Activated CD4-positive, alpha-beta T cell treated with anti-CD3 and anti-CD28 coated beads for 36 hours (primary cell): Measurements from ENCODE around the gene HAO2. TPM values are rescaled to one million over a fixed set of nuclear protein-coding genes. Genes with fewer than 3 reads are reported as not detected.

Experiments used
- ATAC-seq: fragments of 200-7000 bp; cut with Tn5 transposase; one replicate; pipeline ENCODE4 v1.10.0; 2021; ENCODE audit warnings: mild to moderate bottlenecking, moderate library complexity
- CTCF ChIA-PET: fragments of 350-600 bp; sonication (Branson Sonifier 250); formaldehyde crosslinking; loops from one replicate; lab custom pipeline; 2021; ENCODE audit warnings: antibody characterized with exemption; lab: Charles Lee
- POLR2A ChIA-PET: fragments of 350-600 bp; sonication (Branson Sonifier 250); formaldehyde crosslinking; loops from one replicate; lab custom pipeline; 2021; ENCODE audit warnings: antibody characterized with exemption, inconsistent platforms; lab: Charles Lee
- DNase-seq: peaks from one replicate; pipeline ENCODE4 v3.0.0-alpha.2; 2020
- H3K27ac Mint-ChIP-seq: one replicate; pipeline ENCODE4 v1.8.0; 2021; ENCODE audit warnings: mixed read lengths
- H3K27me3 Mint-ChIP-seq: one replicate; pipeline ENCODE4 v1.8.0; 2021; ENCODE audit warnings: mixed read lengths
- H3K36me3 Mint-ChIP-seq: one replicate; pipeline ENCODE4 v1.8.0; 2021; ENCODE audit warnings: low read depth, mixed read lengths
- H3K4me1 Mint-ChIP-seq: one replicate; pipeline ENCODE4 v1.8.0; 2021; ENCODE audit warnings: mixed read lengths
- H3K4me3 Mint-ChIP-seq: one replicate; pipeline ENCODE4 v1.8.0; 2021; ENCODE audit warnings: mild to moderate bottlenecking, moderate library complexity, mixed read lengths
- H3K9me3 Mint-ChIP-seq: one replicate; pipeline ENCODE4 v1.8.0; 2021; ENCODE audit warnings: low read depth, mixed read lengths
- intact Hi-C, 2 experiments: fragments of 100-400 bp; cut with DNase I in 1 of 2; cut with micrococcal nuclease in 1 of 2; formaldehyde crosslinking; loops; one replicate each; pipeline versions ENCODE4 v1.14.2 to v1.15.1; 2022 to 2024; cut with DNase I, micrococcal nuclease
- total RNA-seq, 2 experiments: library from RNA; stranded (reverse); gene quantifications; one replicate each; pipeline ENCODE4 v1.2.3, GENCODE V29; 2021

The HAO2 gene
- not detected for total RNA-seq

- ATAC-seq = no peak
Measured at GRCh38 chr1:119368554-119368953, at the start of gene HAO2. Gene HAO2 (plus strand): TSS chr1:119368785. CDS start chr1:119381086, 12,301 bp downstream.

GRCh38 chr1:119320100-119320499, 48.5 kb upstream of the HAO2 start:
- H3K4me3 Mint-ChIP-seq = no peak overlapping the region

More at GRCh38 chr1:119368554-119368953, at the start of gene HAO2:
- peaks cover 10% of the 10 kb centered on the region for H3K27me3 Mint-ChIP-seq
- POLR2A ChIA-PET = no interaction called here
- H3K36me3 Mint-ChIP-seq = no peaks in the 10 kb centered on the region
- CTCF ChIA-PET = interaction anchor here (0.8 to 1.5 kb wide), 2 partner anchors 81 to 92 kb away, joined by 3 read pairs; no protein-coding TSS in a partner anchor
- H3K9me3 Mint-ChIP-seq = no peaks in the 10 kb centered on the region
- no peak within 1 kb of the TSS for H3K27ac Mint-ChIP-seq
- H3K4me3 Mint-ChIP-seq = no peak within 1 kb of the TSS
- DNase-seq = no peak
- H3K4me1 Mint-ChIP-seq = peaks cover 5% of the 10 kb centered on the region
- intact Hi-C loops = no loop called here

GRCh38 chr1:119321666-119322419, 46.7 kb upstream of the HAO2 start:
- Mint-ChIP-seq H3K36me3 (no peaks in the 10 kb centered on the region), H3K27me3 (peaks cover 5% of the 10 kb centered on the region), H3K27ac (no peak overlapping the region), H3K4me3 (no peak overlapping the region), H3K9me3 (no peaks in the 10 kb centered on the region), H3K4me1 (no peaks in the 10 kb centered on the region)
- ATAC-seq = no peak
- no peak for DNase-seq
- POLR2A ChIA-PET = no interaction called here
- intact Hi-C loops = no loop called here
- CTCF ChIA-PET = interaction anchor here (1.3 kb wide), 1 partner anchor 35 kb away, joined by 3 read pairs; no protein-coding TSS in a partner anchor

More at GRCh38 chr1:119320100-119320499, 48.5 kb upstream of the HAO2 start:
- H3K27me3 Mint-ChIP-seq = peaks cover 2% of the 10 kb centered on the region
- no peak for ATAC-seq
- intact Hi-C loops = no loop called here
- no peak for DNase-seq
- H3K9me3 Mint-ChIP-seq = no peaks in the 10 kb centered on the region
- CTCF ChIA-PET = no interaction called here
- POLR2A ChIA-PET = no interaction called here
- no peak overlapping the region for H3K27ac Mint-ChIP-seq
- H3K36me3 Mint-ChIP-seq = no peaks in the 10 kb centered on the region
- no peaks in the 10 kb centered on the region for H3K4me1 Mint-ChIP-seq

- POLR2A ChIA-PET = no interaction called here
- H3K36me3 Mint-ChIP-seq = no peaks in the 10 kb centered on the region
Measured at GRCh38 chr1:119323216-119323982, 45.2 kb upstream of the HAO2 start.

DNA sequence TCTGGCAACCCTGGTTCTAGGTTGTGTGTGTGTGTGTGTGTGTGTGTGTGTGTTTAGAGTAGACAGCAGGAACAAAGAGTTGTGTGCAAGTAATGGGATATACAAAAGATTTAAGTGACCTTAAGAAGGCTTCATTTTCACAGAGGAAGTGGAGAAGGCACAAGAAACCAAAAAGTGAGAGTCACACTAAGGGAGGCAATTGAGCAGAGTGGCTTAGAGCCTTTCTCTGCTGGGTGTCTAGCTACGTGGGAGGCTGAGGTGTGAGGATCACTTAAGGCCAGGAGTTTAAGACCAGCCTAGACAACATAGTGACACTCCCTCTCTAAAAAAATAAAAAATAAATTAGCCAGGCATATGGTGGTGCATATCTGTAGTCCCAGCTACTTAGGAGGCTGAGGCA, 44.4 kb upstream of the HAO2 start:
- no peak overlapping the region for H3K27ac Mint-ChIP-seq
- H3K4me1 Mint-ChIP-seq = peaks cover 8% of the 10 kb centered on the region
- intact Hi-C loops = no loop called here
- ChIA-PET POLR2A (no interaction called here), CTCF (no interaction called here)
- H3K27me3 Mint-ChIP-seq = peaks cover 14% of the 10 kb centered on the region
- no peaks in the 10 kb centered on the region for H3K9me3 Mint-ChIP-seq
- ATAC-seq = no peak
- no peaks in the 10 kb centered on the region for H3K36me3 Mint-ChIP-seq
- no peak for DNase-seq
- no peak overlapping the region for H3K4me3 Mint-ChIP-seq

More at GRCh38 chr1:119323216-119323982, 45.2 kb upstream of the HAO2 start:
- no peaks in the 10 kb centered on the region for H3K9me3 Mint-ChIP-seq
- ATAC-seq (no peak), DNase-seq (no peak)
- no peak overlapping the region for H3K27ac Mint-ChIP-seq
- intact Hi-C loops = no loop called here
- CTCF ChIA-PET = no interaction called here
- no peak overlapping the region for H3K4me3 Mint-ChIP-seq
- peaks cover 8% of the 10 kb centered on the region for H3K4me1 Mint-ChIP-seq
- peaks cover 10% of the 10 kb centered on the region for H3K27me3 Mint-ChIP-seq

DNA sequence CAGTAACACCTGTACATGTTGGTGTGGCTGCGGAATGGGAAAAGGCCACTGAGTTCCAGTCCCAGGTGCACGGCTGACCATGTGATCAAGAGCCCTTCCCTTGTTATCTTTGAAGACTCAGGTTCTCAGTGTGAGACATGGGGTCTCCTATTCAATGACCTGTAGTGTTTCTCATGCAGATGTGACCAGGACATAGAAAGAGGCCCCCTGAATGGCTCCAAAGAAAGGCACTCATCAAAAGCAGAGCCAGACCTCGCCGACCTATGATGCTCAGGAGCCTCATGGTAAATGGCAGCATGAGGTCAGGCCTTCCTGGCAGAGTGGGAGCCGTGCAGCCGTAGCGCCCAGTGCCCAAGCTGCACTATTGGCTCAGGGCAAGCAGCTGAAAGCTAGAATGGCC, 42.3 kb upstream of the HAO2 start:
- CTCF ChIA-PET = interaction anchor here (0.6 kb wide), 1 partner anchor 41 kb away, joined by 3 read pairs; no protein-coding TSS in a partner anchor

GRCh38 chr1:119327094-119327449, 41.5 kb upstream of the HAO2 start:
- ChIA-PET POLR2A (no interaction called here), CTCF (interaction anchor here (0.8 to 1.0 kb wide), 2 partner anchors 16 to 45 kb away, joined by 3 read pairs; no protein-coding TSS in a partner anchor)
- peak; percentile 14 for DNase-seq
- Mint-ChIP-seq H3K4me1 (peaks cover 8% of the 10 kb centered on the region), H3K9me3 (no peaks in the 10 kb centered on the region), H3K36me3 (no peaks in the 10 kb centered on the region), H3K27me3 (peaks cover 14% of the 10 kb centered on the region), H3K27ac (no peak overlapping the region), H3K4me3 (peak overlapping the region; percentile 56)
- no peak for ATAC-seq
- intact Hi-C loops = no loop called here

More for the DNA sequence above, 42.3 kb upstream of the HAO2 start:
- POLR2A ChIA-PET = no interaction called here
- Mint-ChIP-seq H3K27ac (no peak overlapping the region), H3K27me3 (peaks cover 14% of the 10 kb centered on the region), H3K36me3 (no peaks in the 10 kb centered on the region), H3K9me3 (no peaks in the 10 kb centered on the region), H3K4me1 (peaks cover 8% of the 10 kb centered on the region), H3K4me3 (no peak overlapping the region)
- ATAC-seq (no peak), DNase-seq (no peak)
- intact Hi-C loops = no loop called here

DNA sequence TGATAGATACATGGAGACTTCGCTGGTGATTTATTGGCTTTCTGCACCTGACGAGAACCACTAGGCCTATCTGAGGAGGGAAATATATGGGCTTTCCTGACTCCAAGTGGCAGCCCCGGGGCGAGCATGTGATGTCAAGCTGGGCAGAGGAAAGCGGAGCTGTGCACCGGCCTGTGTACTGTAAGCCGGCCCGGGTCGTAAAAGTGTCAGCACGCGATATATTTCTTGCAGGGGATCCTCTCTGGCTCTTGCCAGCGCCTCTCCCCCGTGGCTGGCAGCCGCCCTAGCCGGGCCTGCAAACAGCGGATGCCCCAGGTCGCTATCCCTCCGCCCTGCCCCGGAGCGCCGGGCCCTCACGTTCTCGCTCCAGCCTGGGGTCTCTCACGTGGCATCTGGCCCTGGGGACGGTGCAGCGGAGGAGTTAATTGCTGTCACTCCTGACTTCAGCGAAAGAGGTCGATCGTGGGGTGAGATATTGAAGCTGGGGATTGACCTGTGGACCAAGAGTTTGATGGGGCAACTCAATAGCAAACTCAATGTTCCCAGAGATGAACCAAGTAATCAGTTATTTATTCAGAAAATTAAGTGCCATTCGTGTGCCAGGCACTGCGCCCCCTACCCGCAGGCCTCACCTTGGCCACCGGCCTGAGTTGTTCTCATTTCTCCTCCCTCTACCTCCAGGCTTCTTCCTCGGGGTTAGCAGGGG, 41.0 kb upstream of the HAO2 start:
- H3K36me3 Mint-ChIP-seq = no peaks in the 10 kb centered on the region
- no peak overlapping the region for H3K27ac Mint-ChIP-seq
- H3K4me1 Mint-ChIP-seq = peaks cover 8% of the 10 kb centered on the region
- POLR2A ChIA-PET = no interaction called here
- peaks cover 14% of the 10 kb centered on the region for H3K27me3 Mint-ChIP-seq
- ATAC-seq (peak; percentile 61), DNase-seq (peak; percentile 55)
- H3K4me3 Mint-ChIP-seq = peak overlapping the region; percentile 56
- CTCF ChIA-PET = interaction anchor here (0.6 to 1.0 kb wide), 5 partner anchors 16 to 1342 kb away, joined by 3 to 4 read pairs (median 3); no protein-coding TSS in a partner anchor
- intact Hi-C loops = no loop called here
- no peaks in the 10 kb centered on the region for H3K9me3 Mint-ChIP-seq

DNA sequence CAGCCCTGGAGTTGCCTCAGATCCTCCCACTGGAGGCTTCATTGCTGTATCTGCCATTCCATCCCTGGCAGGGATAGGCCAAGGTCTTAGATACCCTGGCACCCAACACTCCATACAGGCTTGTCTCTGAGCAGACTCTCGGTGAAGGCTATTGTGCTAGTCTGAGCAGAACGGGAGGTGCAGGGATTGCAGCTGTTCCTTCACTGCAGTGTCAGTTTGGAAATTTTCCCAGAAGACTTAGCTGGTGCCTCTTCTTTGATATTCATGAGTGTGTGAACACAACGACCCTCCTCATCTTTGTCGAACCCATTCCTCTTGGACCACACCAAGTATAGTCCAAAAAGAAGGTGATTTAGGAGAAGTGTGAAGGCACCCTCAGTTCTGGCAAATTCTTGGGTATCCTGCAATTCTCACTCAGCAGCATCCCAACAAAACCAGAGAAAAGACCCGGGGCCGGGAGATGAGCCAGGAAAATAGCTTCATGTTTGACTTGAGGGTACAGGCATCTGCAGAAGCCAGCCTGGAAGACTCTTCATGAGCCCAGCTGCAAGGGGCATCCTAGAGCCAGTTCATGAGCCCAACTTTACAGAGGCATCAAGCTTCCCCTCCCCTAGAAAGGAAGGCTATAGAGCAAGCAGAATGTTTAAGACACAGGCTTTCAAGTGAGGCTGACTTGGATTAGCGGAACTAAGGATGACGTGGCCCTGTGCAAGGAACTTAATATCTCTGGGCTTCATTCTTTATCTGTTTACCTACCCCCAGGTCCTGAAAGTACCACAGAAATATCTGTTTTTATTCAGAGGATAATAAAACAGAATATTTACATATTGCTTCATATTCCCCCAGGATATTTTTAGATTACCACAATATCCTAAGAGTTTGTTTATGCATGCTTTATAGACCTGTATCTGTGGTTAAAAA, 38.8 kb upstream of the HAO2 start:
- ChIA-PET CTCF (interaction anchor here (0.7 kb wide), 1 partner anchor 169 kb away, joined by 3 read pairs; no protein-coding TSS in a partner anchor), POLR2A (no interaction called here)
- Mint-ChIP-seq H3K9me3 (no peaks in the 10 kb centered on the region), H3K27me3 (peaks cover 12% of the 10 kb centered on the region), H3K4me3 (no peak overlapping the region), H3K36me3 (no peaks in the 10 kb centered on the region), H3K4me1 (peaks cover 8% of the 10 kb centered on the region), H3K27ac (no peak overlapping the region)
- intact Hi-C loops = no loop called here
- no peak for DNase-seq
- no peak for ATAC-seq

- POLR2A ChIA-PET = no interaction called here
- ATAC-seq (no peak), DNase-seq (no peak)
- H3K36me3 Mint-ChIP-seq = no peaks in the 10 kb centered on the region
- no peaks in the 10 kb centered on the region for H3K9me3 Mint-ChIP-seq
- no peak overlapping the region for H3K4me3 Mint-ChIP-seq
- peaks cover 12% of the 10 kb centered on the region for H3K27me3 Mint-ChIP-seq
- H3K27ac Mint-ChIP-seq = no peak overlapping the region
- peaks cover 8% of the 10 kb centered on the region for H3K4me1 Mint-ChIP-seq
- CTCF ChIA-PET = interaction anchor here (0.7 kb wide), 1 partner anchor 169 kb away, joined by 3 read pairs; no protein-coding TSS in a partner anchor
- intact Hi-C loops = no loop called here
Measured at GRCh38 chr1:119330466-119331189, 38.0 kb upstream of the HAO2 start.
